HPDE6-E6E7 (cell line): ENCODE data around the gene PACC1.
"Not testable (repeated sequence)": the region's sequence is repeated elsewhere in the genome, so short reads cannot be mapped to it uniquely, and the experiment has no call there.

Source experiments
- DNase-seq: peaks from one replicate; pipeline ENCODE4 v3.0.0; 2011; ENCODE audit warnings: missing footprints; ENCODE audit errors: extremely low spot score

The PACC1 gene

GRCh38 chr1:212395678-212396437 is 18.8 kb downstream of the PACC1 start:
- not testable (repeated sequence) for DNase-seq

DNA sequence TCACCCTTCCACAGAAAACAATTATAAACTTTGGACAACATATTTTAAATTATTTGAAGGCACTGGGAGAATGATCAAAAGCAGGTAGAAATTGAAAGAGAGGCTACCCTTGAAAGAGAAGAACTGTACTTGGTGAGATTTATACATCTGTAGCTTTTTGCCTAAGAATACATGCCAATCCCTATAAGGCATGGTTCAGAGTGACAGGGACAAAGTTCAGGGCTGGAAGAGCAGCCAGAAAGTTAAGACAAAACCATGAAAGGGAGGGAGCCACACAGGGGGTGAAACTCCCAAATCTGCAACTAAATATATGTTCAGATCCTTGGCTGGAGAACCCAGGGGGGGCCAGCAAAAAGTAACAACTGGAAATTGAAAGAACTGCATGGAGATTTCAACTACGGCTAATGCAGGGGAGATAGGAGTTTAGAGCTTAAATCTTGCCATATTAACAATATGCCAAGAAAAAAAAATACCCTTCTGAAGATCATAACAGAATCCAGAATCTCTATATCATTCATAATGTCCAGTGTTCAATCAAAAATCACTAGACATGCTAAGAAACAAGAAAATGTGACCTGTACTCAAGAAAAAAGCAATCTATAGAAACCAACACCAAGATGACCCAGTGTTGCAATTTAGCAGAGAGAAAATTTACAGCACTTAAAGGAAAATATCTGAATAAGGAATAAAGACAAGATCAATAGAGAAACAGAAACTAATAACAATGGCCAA is 25.5 kb downstream of the PACC1 start:
- DNase-seq, result no peak

DNA sequence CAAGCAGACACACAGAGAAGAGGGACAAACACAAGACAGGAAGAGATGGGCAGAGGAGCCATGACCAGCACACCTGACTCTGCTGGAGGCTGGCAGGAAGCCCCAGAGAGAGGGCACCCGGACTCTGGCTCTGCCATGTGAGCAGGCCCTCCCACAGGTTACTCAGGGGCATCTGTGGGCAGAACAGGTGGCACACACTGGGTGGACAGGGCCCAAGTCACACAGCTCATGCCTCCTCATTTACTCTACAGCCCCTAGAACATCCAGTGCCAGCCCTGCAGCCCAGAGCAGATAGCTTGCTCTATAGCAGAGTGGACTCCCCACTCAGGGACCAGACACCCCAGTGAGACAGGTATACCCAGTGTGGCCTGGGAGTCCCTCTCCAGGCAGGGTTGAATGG is 28.7 kb downstream of the PACC1 start:
- no peak for DNase-seq

GRCh38 chr1:212381397-212382035 is 33.2 kb downstream of the PACC1 start:
- DNase-seq, result no peak

DNA sequence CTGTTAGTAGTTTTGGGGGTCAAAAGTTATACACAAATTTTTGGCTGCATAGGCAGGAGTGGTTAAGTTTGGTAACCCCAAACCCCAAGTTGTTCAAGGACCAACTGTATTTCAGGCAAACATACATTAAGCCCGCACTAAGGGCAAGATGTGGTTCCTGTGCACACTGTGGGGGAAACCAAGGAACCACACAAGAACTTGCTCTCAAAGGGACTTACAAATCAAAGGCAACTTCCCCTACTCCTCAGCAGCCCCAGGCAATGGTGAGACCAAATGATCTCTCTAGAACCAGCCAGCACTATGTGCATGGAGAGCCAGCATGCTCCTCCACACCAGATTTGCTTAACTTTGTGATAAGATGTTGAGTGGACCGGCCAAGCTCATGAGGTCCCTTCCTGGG is 35.3 kb downstream of the PACC1 start:
- DNase-seq, result no peak

DNA sequence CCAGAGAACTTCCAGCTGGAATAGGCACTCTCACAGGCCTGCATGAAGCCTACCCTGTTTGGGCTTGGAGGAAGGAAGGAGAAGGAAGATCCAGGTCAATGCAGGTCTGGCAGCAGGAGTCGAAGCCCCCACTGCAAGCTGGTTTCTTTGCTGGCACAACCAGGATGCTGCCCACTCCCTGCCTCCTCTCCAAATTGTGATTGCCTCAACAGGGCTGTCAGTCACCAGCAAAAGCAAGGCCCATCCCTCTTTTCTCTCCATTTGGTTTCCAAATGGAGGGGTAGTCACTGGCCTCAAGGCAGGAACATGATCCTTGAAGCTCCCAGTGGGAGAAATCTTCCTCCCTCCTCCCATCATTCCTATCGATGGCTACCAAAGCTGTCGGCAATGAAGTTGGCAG is 37.0 kb downstream of the PACC1 start:
- DNase-seq, result no peak

DNA sequence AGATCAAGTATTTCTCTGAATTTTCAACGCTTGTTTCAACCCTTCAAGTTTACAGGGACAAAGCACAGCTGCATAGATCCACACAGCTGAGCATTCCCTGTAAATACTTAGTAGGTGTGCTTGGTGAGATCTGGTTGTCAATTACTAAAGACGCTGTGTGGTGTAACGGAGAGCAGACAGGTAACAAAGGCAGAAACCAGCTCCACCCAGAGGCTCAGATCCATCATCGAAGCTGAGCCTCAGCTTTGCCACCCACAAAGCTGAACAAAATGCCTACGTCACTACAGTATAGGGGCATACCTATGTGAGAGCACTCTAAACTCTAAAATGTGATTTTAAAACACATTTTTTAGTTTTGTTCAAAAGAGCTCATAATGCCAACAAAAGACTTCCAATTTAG is 38.7 kb downstream of the PACC1 start:
- DNase-seq, result no peak

DNA sequence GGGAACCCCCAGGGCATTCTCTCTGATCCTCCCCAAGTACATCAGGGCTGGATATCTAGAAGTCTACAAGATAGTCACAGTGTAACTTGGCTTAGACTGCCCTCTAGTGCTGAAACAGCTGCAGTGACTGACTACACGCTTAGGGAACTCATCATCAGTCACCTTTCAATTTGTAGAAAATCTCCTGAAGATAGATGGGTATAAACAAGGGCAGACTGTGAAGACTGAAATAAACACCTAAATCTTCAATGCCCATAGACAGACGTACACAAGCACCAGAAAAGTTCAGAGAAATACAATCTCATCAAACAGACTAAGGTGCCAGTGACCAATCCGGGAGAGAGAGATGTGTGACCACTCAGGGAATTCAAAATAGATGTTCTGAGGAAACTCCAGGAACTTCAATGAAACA is 46.6 kb downstream of the PACC1 start:
- peak; percentile 48 for DNase-seq

DNA sequence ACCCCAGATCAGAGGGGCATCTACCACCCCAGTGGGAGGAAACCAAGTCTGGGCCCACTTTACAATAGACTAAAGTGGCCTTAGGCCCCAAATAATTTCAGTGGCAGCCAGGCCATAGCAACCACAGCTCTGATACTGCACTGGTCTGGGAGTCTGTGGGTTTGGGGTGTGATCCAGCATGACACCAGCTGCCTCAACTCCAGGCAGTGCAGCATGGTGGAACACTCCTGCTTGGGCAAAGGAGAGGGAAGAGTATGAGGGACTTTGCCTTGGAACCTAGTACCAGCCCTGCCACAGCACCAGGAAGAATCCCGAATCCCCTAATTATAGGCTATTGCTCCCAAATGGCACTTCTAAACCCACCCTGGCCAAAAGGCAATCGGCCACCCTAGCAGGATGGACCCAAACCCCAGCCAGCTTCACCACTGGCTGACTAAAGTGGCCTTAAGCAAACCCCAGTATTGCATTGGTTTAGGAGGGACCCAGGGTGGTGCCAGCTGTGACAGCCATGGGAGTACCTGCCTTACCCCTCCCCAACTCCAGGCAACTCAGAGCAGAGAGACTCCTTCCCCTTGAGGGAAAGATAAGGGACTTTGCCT is 47.1 kb downstream of the PACC1 start:
- no peak for DNase-seq

DNA sequence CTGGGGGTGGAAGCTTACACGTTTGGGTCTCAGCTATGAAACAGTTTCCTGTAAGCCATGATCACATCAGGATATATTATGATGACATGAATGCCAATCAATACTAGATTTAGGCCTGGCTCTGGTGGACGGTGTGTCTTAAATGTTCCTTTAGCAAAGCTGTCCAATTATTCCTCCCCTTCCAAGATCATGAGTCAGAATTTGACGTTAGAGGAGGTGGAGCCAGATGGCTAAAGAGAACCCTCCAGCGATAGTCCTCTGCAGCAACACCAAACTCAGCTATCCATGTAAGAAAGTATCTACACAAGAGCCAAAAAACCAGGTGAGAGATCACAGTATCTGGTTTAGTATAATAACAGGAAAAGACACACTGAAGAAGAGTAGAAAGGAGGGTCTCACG is 47.8 kb downstream of the PACC1 start:
- DNase-seq, result no peak

DNA sequence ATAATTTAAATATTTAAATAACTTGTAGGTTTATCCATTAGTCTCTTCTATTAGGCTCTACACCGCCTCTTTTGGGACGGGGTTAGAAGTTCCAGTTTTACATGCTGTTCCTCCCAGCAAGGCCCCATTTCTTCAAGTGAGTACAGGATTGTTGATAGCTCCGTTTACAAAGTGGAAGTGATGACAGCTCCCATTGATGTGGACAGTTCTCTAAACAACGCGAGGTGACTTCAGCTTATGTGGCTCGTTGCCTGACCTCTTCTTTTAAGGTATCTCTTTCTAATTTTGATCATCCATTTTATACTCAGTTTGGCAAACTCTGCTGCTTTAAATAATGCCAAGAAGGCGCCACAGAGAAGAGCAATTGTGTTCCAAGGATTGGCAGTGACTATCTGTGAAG is 49.7 kb downstream of the PACC1 start:
- no peak for DNase-seq

DNA sequence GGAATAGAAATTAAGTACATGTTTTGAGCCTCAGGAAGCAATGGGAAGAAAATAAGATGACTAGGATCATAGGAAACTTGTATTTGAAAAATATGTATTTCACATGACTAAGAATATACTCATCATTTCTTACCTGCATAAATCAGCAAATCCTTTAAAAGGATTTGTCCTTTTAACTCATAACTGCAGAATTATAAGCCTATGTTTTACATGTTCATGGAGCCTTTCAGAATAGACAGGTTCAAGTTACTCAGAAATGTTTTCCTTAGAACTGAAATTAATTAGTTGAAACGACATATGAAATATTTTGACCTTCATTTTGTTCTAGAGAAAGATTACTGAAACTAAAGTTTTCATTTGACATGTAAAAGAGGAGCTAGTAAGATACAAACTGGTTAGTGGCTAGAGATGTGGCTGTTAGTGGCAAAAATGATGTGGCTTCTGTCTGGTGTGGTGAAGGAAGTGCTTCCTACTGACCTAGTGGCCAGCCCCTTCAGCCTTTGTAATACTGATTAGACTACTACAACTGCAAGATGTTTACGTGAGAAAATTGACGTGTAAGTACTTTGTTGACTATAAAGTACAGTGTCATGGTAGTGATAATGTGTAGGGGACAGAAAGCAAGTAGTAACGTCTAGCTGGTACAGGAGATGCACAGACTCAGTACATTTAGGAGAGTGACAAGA is 54.7 kb downstream of the PACC1 start:
- no peak for DNase-seq

GRCh38 chr1:212355230-212355969 is 59.3 kb downstream of the PACC1 start:
- no peak for DNase-seq

GRCh38 chr1:212354464-212354863 is 60.2 kb downstream of the PACC1 start:
- DNase-seq, result no peak

- DNase-seq, result no peak
Measured at GRCh38 chr1:212353181-212353580, 61.5 kb downstream of the PACC1 start.

DNA sequence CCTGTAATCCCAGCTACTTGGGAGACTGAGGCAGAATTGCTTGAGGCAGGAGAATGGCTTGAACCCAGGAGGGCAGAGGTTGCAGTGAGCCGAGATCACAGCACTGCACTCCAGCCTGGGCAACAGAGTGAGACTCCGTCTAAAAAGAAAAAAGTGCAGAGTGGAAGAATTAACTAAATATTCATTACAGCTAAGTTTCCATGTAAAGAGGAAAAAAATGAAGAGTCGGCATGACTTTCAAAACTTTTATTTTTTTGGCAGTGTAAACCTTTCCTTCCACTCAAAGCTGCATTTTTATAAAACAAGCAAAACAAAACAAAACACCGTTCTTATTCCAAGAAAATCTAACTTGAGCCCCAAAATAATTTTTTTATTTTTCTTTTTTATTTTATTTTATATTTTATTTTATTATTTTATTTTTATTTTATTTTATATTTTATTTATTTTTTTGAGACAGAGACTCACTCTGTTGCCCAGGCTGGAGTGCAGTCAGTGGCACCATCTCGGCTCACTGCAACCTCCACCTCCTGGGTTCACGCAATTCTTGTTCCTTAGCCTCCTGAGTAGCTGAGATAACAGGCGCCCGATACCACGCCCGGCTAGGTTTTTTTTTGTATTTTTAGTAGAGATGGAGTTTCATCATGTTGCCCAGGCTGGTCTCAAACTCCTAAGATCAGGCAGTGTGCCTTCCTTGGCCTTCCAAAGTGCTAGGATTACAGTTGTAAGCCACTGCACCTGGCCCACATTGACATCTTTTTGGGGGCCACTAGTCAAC is 62.9 kb downstream of the PACC1 start:
- DNase-seq, result no peak

DNA sequence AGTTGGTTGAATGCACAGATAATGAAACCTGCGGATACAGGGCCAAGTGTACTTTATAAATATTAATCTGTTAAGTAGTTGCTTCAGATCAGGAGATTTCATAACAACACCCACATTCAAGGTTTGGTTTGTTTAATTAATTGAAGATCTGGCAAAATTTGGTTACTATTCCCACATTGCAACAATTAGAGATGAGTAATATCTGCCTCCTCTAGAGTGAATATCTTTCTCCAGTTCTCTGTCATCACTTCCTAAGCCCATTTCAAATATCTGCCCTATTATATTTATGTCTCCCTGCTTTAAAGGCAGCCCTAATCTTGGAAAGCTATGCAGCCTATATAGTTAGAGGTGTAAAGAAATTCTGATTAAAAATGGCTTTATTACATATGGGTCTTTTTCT is 68.1 kb downstream of the PACC1 start:
- no peak for DNase-seq

- DNase-seq, result no peak
Measured at GRCh38 chr1:212344905-212345304, 69.8 kb downstream of the PACC1 start.

DNA sequence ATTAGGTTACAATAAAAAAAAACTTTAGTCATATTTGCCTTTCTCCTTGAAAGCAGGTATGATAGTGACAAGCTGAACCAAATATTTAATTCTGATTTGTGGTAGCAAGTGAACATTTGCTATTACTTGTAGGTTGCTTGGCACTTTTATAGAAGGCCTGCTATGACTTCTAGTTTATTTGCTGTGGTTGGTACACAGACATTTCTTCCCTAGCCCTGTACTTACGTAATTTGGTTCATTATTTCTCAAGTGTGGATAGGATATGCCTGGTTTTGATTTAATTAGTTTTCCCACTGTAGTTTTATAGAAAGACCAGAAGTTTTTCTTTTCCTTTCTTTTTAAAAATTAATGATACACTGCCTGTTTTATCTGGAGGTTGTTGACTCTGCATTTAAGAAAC is 73.6 kb downstream of the PACC1 start:
- DNase-seq, result no peak

DNA sequence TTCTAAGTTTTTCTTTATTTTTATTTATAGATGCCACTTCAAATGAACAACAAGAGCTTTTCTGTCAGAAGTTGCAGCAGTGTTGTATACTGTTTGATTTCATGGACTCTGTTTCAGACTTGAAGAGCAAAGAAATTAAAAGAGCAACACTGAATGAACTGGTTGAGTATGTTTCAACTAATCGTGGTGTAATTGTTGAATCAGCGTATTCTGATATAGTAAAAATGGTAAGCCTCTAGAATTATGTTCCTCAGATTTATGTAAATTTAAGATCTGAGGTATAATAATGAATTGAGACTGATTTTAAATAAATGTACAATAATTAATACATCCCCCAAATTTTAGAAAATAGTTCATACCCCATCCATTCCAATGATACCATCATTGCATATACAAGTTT is 85.6 kb downstream of the PACC1 start:
- no peak for DNase-seq
